ENCODE results near the gene NRXN3. TPM values are rescaled to one million over a fixed set of nuclear protein-coding genes. Genes with fewer than 3 reads are reported as not detected.
A peak's percentile ranks its signal among the peaks of the same experiment; 100 is the strongest.

Gene NRXN3
- total and polyA plus RNA-seq, 2 donors (not counting 1 experiment from before 2014, with no cell fraction given): 0.83 to 34.6 TPM

GRCh38 chr14:79453276-79453675 lies 1283.1 kb downstream of the NRXN3 start:
- Histone ChIP-seq H3K79me2 (ENCODE audit: control insufficient read depth, insufficient read depth, low read length) (no peaks in the 10 kb centered on the region), H4K20me1 (ENCODE audit: control insufficient read depth, extremely low read depth, insufficient read depth, low read length) (no peaks in the 10 kb centered on the region), H3K36me3 (ENCODE audit: control insufficient read depth, insufficient read depth, low read length) (no peaks in the 10 kb centered on the region), H3K9ac (ENCODE audit: insufficient read depth, low read length) (no peak overlapping the region), H3K27me3 (ENCODE audit: control insufficient read depth, insufficient read depth, low read length) (no peaks in the 10 kb centered on the region), H3K27ac (ENCODE audit: insufficient read depth, low read length) (no peak overlapping the region), H3K4me2 (ENCODE audit: extremely low read depth, insufficient read depth, low read length) (peak overlapping the region; percentile 17), H3K4me1 (ENCODE audit: control insufficient read depth, extremely low read depth, insufficient read depth, low read length) (no peaks in the 10 kb centered on the region), H3K9me3 (ENCODE audit: control insufficient read depth, insufficient read depth, low read depth, low read length) (no peaks in the 10 kb centered on the region), H2AFZ (ENCODE audit: low read length) (no peak overlapping the region), H3K4me3 (replicated peaks in 1 of 4; ENCODE audit: control extremely low read depth in 1 of 4, insufficient read depth in 1 of 4, low read depth in 3 of 4, low read length in 4 of 4) (no peak overlapping the region)
- peak in 1 of 2 donors; percentile 41 for DNase-seq (ENCODE audit: low read depth in 2 of 2)
- TF ChIP-seq CTCF (conservative IDR thresholded peaks at IDR 0.05 in 1 of 2, IDR thresholded peaks at IDR 0.05 in 1 of 2; ENCODE audit: low read depth in 1 of 2, low read length in 2 of 2): no peak
- TF ChIP-seq EZH2 (IDR thresholded peaks at IDR 0.05; ENCODE audit: low read length, missing control alignments): no peak

- H3K9me3 ChIP-seq (ENCODE audit: control insufficient read depth, insufficient read depth, low read depth, low read length): no peaks in the 10 kb centered on the region
- peak in 1 of 2 donors; percentile 54 for DNase-seq (ENCODE audit: low read depth in 2 of 2)
- H3K9ac ChIP-seq (ENCODE audit: insufficient read depth, low read length): no peak overlapping the region
- H3K27me3 ChIP-seq (ENCODE audit: control insufficient read depth, insufficient read depth, low read length): no peaks in the 10 kb centered on the region
- no peak overlapping the region for H3K4me2 ChIP-seq (ENCODE audit: extremely low read depth, insufficient read depth, low read length)
- H3K79me2 ChIP-seq (ENCODE audit: control insufficient read depth, insufficient read depth, low read length): no peaks in the 10 kb centered on the region
- no peaks in the 10 kb centered on the region for H3K4me1 ChIP-seq (ENCODE audit: control insufficient read depth, extremely low read depth, insufficient read depth, low read length)
- no peak overlapping the region for H2AFZ ChIP-seq (ENCODE audit: low read length)
- no peak overlapping the region for H3K27ac ChIP-seq (ENCODE audit: insufficient read depth, low read length)
- H3K4me3 ChIP-seq (replicated peaks in 1 of 4; ENCODE audit: control extremely low read depth in 1 of 4, insufficient read depth in 1 of 4, low read depth in 3 of 4, low read length in 4 of 4): no peak overlapping the region
- H3K36me3 ChIP-seq (ENCODE audit: control insufficient read depth, insufficient read depth, low read length): no peaks in the 10 kb centered on the region
- H4K20me1 ChIP-seq (ENCODE audit: control insufficient read depth, extremely low read depth, insufficient read depth, low read length): no peaks in the 10 kb centered on the region
- TF ChIP-seq EZH2 (IDR thresholded peaks at IDR 0.05; ENCODE audit: low read length, missing control alignments) (no peak), CTCF (conservative IDR thresholded peaks at IDR 0.05 in 1 of 2, IDR thresholded peaks at IDR 0.05 in 1 of 2; ENCODE audit: low read depth in 1 of 2, low read length in 2 of 2) (no peak)
Observed at GRCh38 chr14:79464468-79464867, 1294.3 kb downstream of the NRXN3 start.

- H3K36me3 ChIP-seq (ENCODE audit: control insufficient read depth, insufficient read depth, low read length): no peaks in the 10 kb centered on the region
- no peak overlapping the region for H3K4me2 ChIP-seq (ENCODE audit: extremely low read depth, insufficient read depth, low read length)
- no peak overlapping the region for H3K9ac ChIP-seq (ENCODE audit: insufficient read depth, low read length)
- H2AFZ ChIP-seq (ENCODE audit: low read length): no peak overlapping the region
- H3K9me3 ChIP-seq (ENCODE audit: control insufficient read depth, insufficient read depth, low read depth, low read length): no peaks in the 10 kb centered on the region
- DNase-seq (ENCODE audit: low read depth in 2 of 2): peak in 1 of 2 donors; percentile 39
- no peaks in the 10 kb centered on the region for H4K20me1 ChIP-seq (ENCODE audit: control insufficient read depth, extremely low read depth, insufficient read depth, low read length)
- no peaks in the 10 kb centered on the region for H3K27me3 ChIP-seq (ENCODE audit: control insufficient read depth, insufficient read depth, low read length)
- H3K4me1 ChIP-seq (ENCODE audit: control insufficient read depth, extremely low read depth, insufficient read depth, low read length): no peaks in the 10 kb centered on the region
- no peak overlapping the region for H3K27ac ChIP-seq (ENCODE audit: insufficient read depth, low read length)
- no peaks in the 10 kb centered on the region for H3K79me2 ChIP-seq (ENCODE audit: control insufficient read depth, insufficient read depth, low read length)
- TF ChIP-seq CTCF (conservative IDR thresholded peaks at IDR 0.05 in 1 of 2, IDR thresholded peaks at IDR 0.05 in 1 of 2; ENCODE audit: low read depth in 1 of 2, low read length in 2 of 2): no peak
- TF ChIP-seq EZH2 (IDR thresholded peaks at IDR 0.05; ENCODE audit: low read length, missing control alignments): no peak
- H3K4me3 ChIP-seq (replicated peaks in 1 of 4; ENCODE audit: control extremely low read depth in 1 of 4, insufficient read depth in 1 of 4, low read depth in 3 of 4, low read length in 4 of 4): no peak overlapping the region
Observed at GRCh38 chr14:79465651-79466050, 1295.5 kb downstream of the NRXN3 start.

Measured in fibroblast of lung (primary cell).